B cell (primary cell): Measurements from ENCODE around the gene TOB2.

ENCODE experiments used
- EZH2 ChIP-seq: IDR thresholded peaks from 2 replicates; pipeline ENCODE4 v1.6.1; 2012; ENCODE audit warnings: borderline replicate concordance, low read depth, mild to moderate bottlenecking, moderate library complexity, low read length; ENCODE audit not compliant: insufficient read depth, poor library complexity, severe bottlenecking
- TF ChIP-seq, protein P1 (sequence below): fragments of 200-600 bp; IDR thresholded peaks from one replicate; pipeline ENCODE4 v1.8.0; 2022; ENCODE audit warnings: antibody characterized with exemption, mild to moderate bottlenecking

DNA sequence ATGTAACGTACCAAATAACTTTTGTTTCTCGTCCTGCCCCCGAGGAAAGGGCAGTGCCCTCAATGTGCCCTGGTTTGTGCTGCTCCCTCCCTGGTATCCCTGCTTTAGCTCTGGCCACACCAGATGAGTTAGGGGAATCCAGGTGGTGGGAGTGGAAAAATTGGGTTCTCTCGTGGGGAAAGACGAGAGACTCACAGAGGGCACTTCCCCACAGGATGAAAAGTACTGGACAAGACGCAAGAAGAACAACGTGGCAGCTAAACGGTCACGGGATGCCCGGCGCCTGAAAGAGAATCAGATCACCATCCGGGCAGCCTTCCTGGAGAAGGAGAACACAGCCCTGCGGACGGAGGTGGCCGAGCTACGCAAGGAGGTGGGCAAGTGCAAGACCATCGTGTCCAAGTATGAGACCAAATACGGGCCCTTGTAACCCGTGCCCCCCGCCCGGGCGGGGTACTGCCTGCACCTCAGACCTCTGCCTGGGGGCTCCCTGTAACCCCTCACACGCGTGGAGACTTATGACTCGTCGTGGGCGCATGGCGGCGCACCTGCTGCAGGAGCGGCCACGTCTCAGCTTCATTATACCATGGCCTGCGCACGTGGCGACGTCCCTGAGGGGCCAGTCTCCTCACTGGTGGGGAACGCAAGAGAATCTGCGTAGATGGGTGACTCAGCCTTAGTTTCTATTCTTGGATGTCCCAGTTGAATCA, 50.9 kb downstream of the TOB2 start:
- TF ChIP-seq, protein P1, sequence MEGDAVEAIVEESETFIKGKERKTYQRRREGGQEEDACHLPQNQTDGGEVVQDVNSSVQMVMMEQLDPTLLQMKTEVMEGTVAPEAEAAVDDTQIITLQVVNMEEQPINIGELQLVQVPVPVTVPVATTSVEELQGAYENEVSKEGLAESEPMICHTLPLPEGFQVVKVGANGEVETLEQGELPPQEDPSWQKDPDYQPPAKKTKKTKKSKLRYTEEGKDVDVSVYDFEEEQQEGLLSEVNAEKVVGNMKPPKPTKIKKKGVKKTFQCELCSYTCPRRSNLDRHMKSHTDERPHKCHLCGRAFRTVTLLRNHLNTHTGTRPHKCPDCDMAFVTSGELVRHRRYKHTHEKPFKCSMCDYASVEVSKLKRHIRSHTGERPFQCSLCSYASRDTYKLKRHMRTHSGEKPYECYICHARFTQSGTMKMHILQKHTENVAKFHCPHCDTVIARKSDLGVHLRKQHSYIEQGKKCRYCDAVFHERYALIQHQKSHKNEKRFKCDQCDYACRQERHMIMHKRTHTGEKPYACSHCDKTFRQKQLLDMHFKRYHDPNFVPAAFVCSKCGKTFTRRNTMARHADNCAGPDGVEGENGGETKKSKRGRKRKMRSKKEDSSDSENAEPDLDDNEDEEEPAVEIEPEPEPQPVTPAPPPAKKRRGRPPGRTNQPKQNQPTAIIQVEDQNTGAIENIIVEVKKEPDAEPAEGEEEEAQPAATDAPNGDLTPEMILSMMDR, result no peak
- no peak for TF ChIP-seq EZH2
